Neuron (in vitro differentiated cells): ENCODE results near the gene PARP15.
"Not testable (repeated sequence)": the region's sequence is repeated elsewhere in the genome, so short reads cannot be mapped to it uniquely, and the experiment has no call there.

Experiments
- H2AFZ ChIP-seq: one replicate; pipeline ENCODE4 v1.6.1; 2013; ENCODE audit warnings: low read depth, mild to moderate bottlenecking, inconsistent platforms, low read length, moderate library complexity
- H3K27me3 ChIP-seq: one replicate; pipeline ENCODE4 v1.6.1; 2013; ENCODE audit warnings: low read length; ENCODE audit not compliant: insufficient read depth
- H3K36me3 ChIP-seq: one replicate; pipeline ENCODE4 v1.6.1; 2013; ENCODE audit warnings: low read length; ENCODE audit not compliant: insufficient read depth
- H3K4me1 ChIP-seq: one replicate; pipeline ENCODE4 v1.6.1; 2013; ENCODE audit warnings: low read length; ENCODE audit not compliant: insufficient read depth
- H3K4me3 ChIP-seq: 2 replicates; pipeline ENCODE4 v1.5.1; 2013; ENCODE audit warnings: mild to moderate bottlenecking, low read length, moderate library complexity
- H3K9me3 ChIP-seq: one replicate; pipeline ENCODE4 v1.6.1; 2013; ENCODE audit warnings: low read length

The PARP15 gene

GRCh38 chr3:122668930-122669730 lies 91.7 kb downstream of the PARP15 start:
- Histone ChIP-seq H3K9me3 (no peaks in the 10 kb centered on the region), H2AFZ (no peak overlapping the region), H3K4me1 (no peaks in the 10 kb centered on the region), H3K27me3 (no peaks in the 10 kb centered on the region), H3K4me3 (no peak overlapping the region), H3K36me3 (no peaks in the 10 kb centered on the region)

GRCh38 chr3:122671553-122671952 lies 94.1 kb downstream of the PARP15 start:
- Histone ChIP-seq H3K27me3 (peaks cover under 1% of the 10 kb centered on the region), H3K36me3 (no peaks in the 10 kb centered on the region), H3K4me1 (no peaks in the 10 kb centered on the region), H3K9me3 (no peaks in the 10 kb centered on the region), H3K4me3 (no peak overlapping the region), H2AFZ (no peak overlapping the region)

GRCh38 chr3:122674339-122674738 lies 96.9 kb downstream of the PARP15 start:
- Histone ChIP-seq H2AFZ (no peak overlapping the region), H3K9me3 (no peaks in the 10 kb centered on the region), H3K36me3 (no peaks in the 10 kb centered on the region), H3K4me3 (no peak overlapping the region), H3K27me3 (peaks cover 5% of the 10 kb centered on the region), H3K4me1 (peaks cover 2% of the 10 kb centered on the region)

- Histone ChIP-seq H3K9me3 (no peaks in the 10 kb centered on the region), H3K4me3 (no peak overlapping the region), H2AFZ (no peak overlapping the region), H3K27me3 (peaks cover 5% of the 10 kb centered on the region), H3K4me1 (peaks cover 4% of the 10 kb centered on the region), H3K36me3 (no peaks in the 10 kb centered on the region)
These were observed 99.3 kb downstream of the PARP15 start for GRCh38 chr3:122676759-122677158.

GRCh38 chr3:122677216-122677615 lies 99.8 kb downstream of the PARP15 start:
- Histone ChIP-seq H3K4me3 (no peak overlapping the region), H3K27me3 (peaks cover 5% of the 10 kb centered on the region), H3K36me3 (no peaks in the 10 kb centered on the region), H2AFZ (no peak overlapping the region), H3K9me3 (no peaks in the 10 kb centered on the region), H3K4me1 (peaks cover 4% of the 10 kb centered on the region)

- H3K27me3 ChIP-seq: peaks cover 5% of the 10 kb centered on the region
- no peaks in the 10 kb centered on the region for H3K9me3 ChIP-seq
- H3K4me1 ChIP-seq: peaks cover 4% of the 10 kb centered on the region
- peak overlapping the region; percentile 38 for H2AFZ ChIP-seq
- H3K4me3 ChIP-seq: no peak overlapping the region
- H3K36me3 ChIP-seq: no peaks in the 10 kb centered on the region
These were observed 101.1 kb downstream of the PARP15 start for GRCh38 chr3:122678506-122678905.

GRCh38 chr3:122679085-122679881 lies 101.8 kb downstream of the PARP15 start:
- H3K4me1 ChIP-seq: peaks cover 4% of the 10 kb centered on the region
- H3K36me3 ChIP-seq: no peaks in the 10 kb centered on the region
- peaks cover 5% of the 10 kb centered on the region for H3K27me3 ChIP-seq
- H3K4me3 ChIP-seq: peak overlapping the region; percentile 27
- no peaks in the 10 kb centered on the region for H3K9me3 ChIP-seq
- H2AFZ ChIP-seq: peak overlapping the region; percentile 38

GRCh38 chr3:122679882-122680474 lies 102.5 kb downstream of the PARP15 start:
- Histone ChIP-seq H3K9me3 (no peaks in the 10 kb centered on the region), H2AFZ (peak overlapping the region; percentile 38), H3K27me3 (peaks cover 5% of the 10 kb centered on the region), H3K4me3 (peak overlapping the region; percentile 49), H3K4me1 (peaks cover 4% of the 10 kb centered on the region), H3K36me3 (no peaks in the 10 kb centered on the region)

- Histone ChIP-seq H3K9me3 (no peaks in the 10 kb centered on the region), H2AFZ (peak within 1 kb of the TSS; percentile 38), H3K27me3 (peaks cover 5% of the 10 kb centered on the region), H3K36me3 (no peaks in the 10 kb centered on the region), H3K4me1 (peaks cover 4% of the 10 kb centered on the region), H3K4me3 (peak within 1 kb of the TSS; percentile 49)
These were observed 103.2 kb downstream of the PARP15 start, which contains the start of gene PARP14 for GRCh38 chr3:122680475-122681283. TSS of gene PARP14 (plus strand) at chr3:122680839. CDS start at chr3:122680884, 45 bp downstream.

GRCh38 chr3:122681284-122681973 lies 104.0 kb downstream of the PARP15 start:
- Histone ChIP-seq H3K4me1 (peaks cover 4% of the 10 kb centered on the region), H3K9me3 (no peaks in the 10 kb centered on the region), H3K36me3 (no peaks in the 10 kb centered on the region), H3K4me3 (peak overlapping the region; percentile 49), H3K27me3 (peaks cover 5% of the 10 kb centered on the region), H2AFZ (no peak overlapping the region)

- no peak overlapping the region for H3K4me3 ChIP-seq
- H3K36me3 ChIP-seq: no peaks in the 10 kb centered on the region
- peaks cover 4% of the 10 kb centered on the region for H3K4me1 ChIP-seq
These were observed 104.5 kb downstream of the PARP15 start for GRCh38 chr3:122681974-122682409.

GRCh38 chr3:122682778-122683411 lies 105.4 kb downstream of the PARP15 start:
- not testable (repeated sequence) for H3K27me3 ChIP-seq, H3K4me1 ChIP-seq, H2AFZ ChIP-seq, H3K4me3 ChIP-seq, H3K36me3 ChIP-seq, H3K9me3 ChIP-seq

More at GRCh38 chr3:122681974-122682409, 104.5 kb downstream of the PARP15 start:
- H3K27me3 ChIP-seq: peaks cover 3% of the 10 kb centered on the region
- no peak overlapping the region for H2AFZ ChIP-seq
- no peaks in the 10 kb centered on the region for H3K9me3 ChIP-seq
